C4-2B (cell line): ENCODE data around the gene FMNL2.

ENCODE experiments used
- H3K27ac ChIP-seq: fragments of 450-650 bp; 2 replicates; pipeline ENCODE4 v1.5.1; 2017
- CTCF ChIP-seq: fragments of 450-650 bp; conservative IDR thresholded peaks from 2 replicates; pipeline ENCODE4 v1.5.1; 2017; ENCODE audit warnings: mild to moderate bottlenecking
- ZFX ChIP-seq: fragments of 450-650 bp; IDR thresholded peaks from 2 replicates; pipeline ENCODE4 v1.6.1; 2017

The FMNL2 gene

GRCh38 chr2:152389483-152389882 lies 54.5 kb downstream of the FMNL2 start:
- H3K27ac ChIP-seq: no peak overlapping the region
- TF ChIP-seq CTCF: no peak
- no peak for TF ChIP-seq ZFX

GRCh38 chr2:152390837-152391236 lies 55.9 kb downstream of the FMNL2 start:
- TF ChIP-seq CTCF: no peak
- TF ChIP-seq ZFX: no peak
- H3K27ac ChIP-seq: no peak overlapping the region

GRCh38 chr2:152391318-152391717 lies 56.3 kb downstream of the FMNL2 start:
- no peak for TF ChIP-seq CTCF
- TF ChIP-seq ZFX: no peak
- no peak overlapping the region for H3K27ac ChIP-seq

GRCh38 chr2:152393377-152393776 lies 58.4 kb downstream of the FMNL2 start:
- TF ChIP-seq ZFX (no peak), CTCF (no peak)
- no peak overlapping the region for H3K27ac ChIP-seq

- no peak overlapping the region for H3K27ac ChIP-seq
- TF ChIP-seq ZFX: no peak
- no peak for TF ChIP-seq CTCF
These were observed 59.4 kb downstream of the FMNL2 start for GRCh38 chr2:152394326-152394725.

GRCh38 chr2:152395103-152395502 lies 60.1 kb downstream of the FMNL2 start:
- TF ChIP-seq ZFX: no peak
- TF ChIP-seq CTCF: no peak
- H3K27ac ChIP-seq: no peak overlapping the region

GRCh38 chr2:152395572-152395971 lies 60.6 kb downstream of the FMNL2 start:
- TF ChIP-seq CTCF: no peak
- TF ChIP-seq ZFX: no peak

More at GRCh38 chr2:152395572-152395971, 60.6 kb downstream of the FMNL2 start:
- no peak overlapping the region for H3K27ac ChIP-seq
